ENCODE results near the gene MPPE1.
"Not testable (repeated sequence)": the region's sequence is repeated elsewhere in the genome, so short reads cannot be mapped to it uniquely, and the experiment has no call there.

The MPPE1 gene

GRCh38 chr18:11908182-11909060, at the start of gene MPPE1:
MPPE1 (minus strand) TSS chr18:11908317; CDS start chr18:11897264, 11,053 bp downstream.
- DNase-seq, result peak; percentile 93

GRCh38 chr18:11957636-11958035, 49.5 kb upstream of the MPPE1 start:
- no peak for DNase-seq

GRCh38 chr18:11956371-11957308, 48.5 kb upstream of the MPPE1 start:
- DNase-seq, result no peak

GRCh38 chr18:11955239-11956029, 47.3 kb upstream of the MPPE1 start:
- DNase-seq, result peak; percentile 28

GRCh38 chr18:11953113-11953512, 45.0 kb upstream of the MPPE1 start:
- peak; percentile 9 for DNase-seq

GRCh38 chr18:11951390-11951851, 43.3 kb upstream of the MPPE1 start:
- no peak for DNase-seq

- DNase-seq, result no peak
Measured at GRCh38 chr18:11950824-11951223, 42.7 kb upstream of the MPPE1 start.

GRCh38 chr18:11948852-11949523, 40.9 kb upstream of the MPPE1 start:
- DNase-seq, result no peak

- DNase-seq, result peak; percentile 90
Measured at GRCh38 chr18:11947214-11948191, 39.4 kb upstream of the MPPE1 start.

- DNase-seq, result no peak
Measured at GRCh38 chr18:11946756-11947155, 38.6 kb upstream of the MPPE1 start.

- DNase-seq, result not testable (repeated sequence)
Measured at GRCh38 chr18:11945834-11946659, 37.9 kb upstream of the MPPE1 start.

- DNase-seq, result no peak
Measured at GRCh38 chr18:11944786-11945185, 36.7 kb upstream of the MPPE1 start.

GRCh38 chr18:11944252-11944651, 36.1 kb upstream of the MPPE1 start:
- DNase-seq, result no peak

- no peak for DNase-seq
Measured at GRCh38 chr18:11943551-11943950, 35.4 kb upstream of the MPPE1 start.

GRCh38 chr18:11940956-11941355, 32.8 kb upstream of the MPPE1 start:
- DNase-seq, result no peak

GRCh38 chr18:11937874-11938478, 29.9 kb upstream of the MPPE1 start:
- DNase-seq, result peak; percentile 81

- DNase-seq, result no peak
Measured at GRCh38 chr18:11932393-11932792, 24.3 kb upstream of the MPPE1 start.

GRCh38 chr18:11927497-11927896, 19.4 kb upstream of the MPPE1 start:
- DNase-seq, result no peak

GRCh38 chr18:11925800-11926481, 17.8 kb upstream of the MPPE1 start:
- DNase-seq, result no peak
